Breast epithelium (tissue), 4 donors: Measurements from ENCODE around the gene PNPLA7. TPM values are rescaled to one million over a fixed set of nuclear protein-coding genes. Genes with fewer than 3 reads are reported as not detected.

Experiments used
- DNase-seq, 2 donors: peaks; one replicate each; pipeline ENCODE4 v3.0.0-alpha.2; 2019; ENCODE audit warnings: low spot score in 2 of 2
- H3K27ac ChIP-seq, 2 donors: fragments of 200-600 bp; sonication (generic) in 1 of 2; one replicate each; pipeline ENCODE4 v1.5.1; 2016 to 2019; ENCODE audit warnings: mild to moderate bottlenecking in 1 of 2
- H3K27me3 ChIP-seq, 2 donors: fragments of 200-600 bp; sonication (generic) in 1 of 2; one replicate each; pipeline versions ENCODE4 v1.5.1 to v1.6.0; 2017 to 2019; ENCODE audit warnings: control low read depth in 1 of 2, mild to moderate bottlenecking in 1 of 2
- H3K36me3 ChIP-seq: fragments of 200-600 bp; one replicate; pipeline ENCODE4 v1.5.1; 2019
- H3K4me1 ChIP-seq, 2 donors: fragments of 200-600 bp; sonication (generic); one replicate each; pipeline ENCODE4 v1.5.1; 2016 to 2019; ENCODE audit warnings: control low read depth in 1 of 2
- H3K4me3 ChIP-seq, 3 donors: fragments of 200-600 bp; sonication (generic); 1 replicate in 2 of 3; 2 replicates in 1 of 3; pipeline ENCODE4 v1.5.1; 2016 to 2019; ENCODE audit warnings: mild to moderate bottlenecking in 3 of 3, moderate library complexity in 2 of 3
- H3K9me3 ChIP-seq, 2 donors: fragments of 200-600 bp; sonication (generic) in 1 of 2; one replicate each; pipeline ENCODE4 v1.5.1; 2016 to 2019; ENCODE audit warnings: control low read depth in 1 of 2
- CTCF ChIP-seq, 3 donors: fragments of 450-650 bp; IDR thresholded peaks; one replicate each; pipeline ENCODE4 v1.5.1; 2016 to 2017; ENCODE audit warnings: antibody characterized with exemption in 3 of 3, mild to moderate bottlenecking in 3 of 3, moderate library complexity in 3 of 3
- POLR2A ChIP-seq: fragments of 450-650 bp; IDR thresholded peaks from one replicate; pipeline ENCODE4 v1.6.1; 2016; ENCODE audit warnings: antibody characterized with exemption, mild to moderate bottlenecking, moderate library complexity
- POLR2AphosphoS5 ChIP-seq, 3 donors: sonication (generic); formaldehyde crosslinking; IDR thresholded peaks; one replicate each; pipeline ENCODE4 v1.6.1; 2017; ENCODE audit warnings: antibody characterized with exemption in 3 of 3
- intact Hi-C: fragments of 100-400 bp; cut with DNase I; formaldehyde crosslinking; loops from one replicate; pipeline ENCODE4 v1.15.1; 2023; ENCODE audit warnings: low total_unique reads
- total RNA-seq, 3 donors: library from RNA; depleted of rRNA; stranded (reverse); fragments of >200 nt; gene quantifications; one replicate each; pipeline ENCODE4 v1.1.0, GENCODE V29; 2016

PNPLA7 gene
- total RNA-seq, 3 donors from 2014 or later, result 17.3 to 18.7 (median 17.7) TPM

GRCh38 chr9:137433916-137434431 lies 116.2 kb downstream of the PNPLA7 start:
- Histone ChIP-seq H3K27me3 (no peaks in the 10 kb centered on the region), H3K36me3 (no peaks in the 10 kb centered on the region), H3K4me3 (no peak overlapping the region), H3K9me3 (no peaks in the 10 kb centered on the region), H3K27ac (no peak overlapping the region), H3K4me1 (peaks cover 3 to 12% of the 10 kb centered on the region in 2 donors)
- intact Hi-C loops, result loop anchor here (10.0 kb wide), 1 partner anchor 149 kb away; no protein-coding TSS in a partner anchor
- no peak for DNase-seq
- TF ChIP-seq CTCF (IDR thresholded peaks at IDR 0.05), result no peak
- TF ChIP-seq POLR2AphosphoS5 (IDR thresholded peaks at IDR 0.05), result no peak
- no peak for TF ChIP-seq POLR2A

DNA sequence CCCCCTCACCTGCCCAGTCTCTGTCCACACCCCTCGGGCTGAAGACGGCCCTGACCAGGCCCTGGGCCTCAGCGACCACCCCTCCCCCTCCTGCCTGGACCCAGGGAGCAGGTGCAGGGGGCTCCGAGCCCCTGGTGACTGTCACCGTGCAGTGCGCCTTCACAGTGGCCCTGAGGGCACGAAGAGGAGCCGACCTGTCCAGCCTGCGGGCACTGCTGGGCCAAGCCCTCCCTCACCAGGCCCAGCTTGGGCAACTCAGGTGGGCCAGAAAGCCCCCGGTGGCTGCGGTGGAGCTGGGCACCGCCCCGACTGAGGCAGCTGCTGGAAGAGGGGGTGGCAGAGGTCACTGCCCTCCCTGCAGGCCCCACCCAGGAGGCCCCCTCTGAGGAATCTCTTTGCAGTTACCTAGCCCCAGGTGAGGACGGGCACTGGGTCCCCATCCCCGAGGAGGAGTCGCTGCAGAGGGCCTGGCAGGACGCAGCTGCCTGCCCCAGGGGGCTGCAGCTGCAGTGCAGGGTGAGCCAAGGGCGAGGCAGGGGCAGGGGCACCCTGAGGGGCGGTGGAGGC lies 116.8 kb downstream of the PNPLA7 start:
- Histone ChIP-seq H3K4me1 (peaks cover 3 to 12% of the 10 kb centered on the region in 2 donors), H3K27me3 (no peaks in the 10 kb centered on the region), H3K27ac (no peak overlapping the region), H3K36me3 (no peaks in the 10 kb centered on the region), H3K4me3 (no peak overlapping the region), H3K9me3 (no peaks in the 10 kb centered on the region)
- no peak for TF ChIP-seq POLR2AphosphoS5 (IDR thresholded peaks at IDR 0.05)
- TF ChIP-seq CTCF (IDR thresholded peaks at IDR 0.05), result no peak
- no peak for TF ChIP-seq POLR2A
- no peak for DNase-seq
- intact Hi-C loops, result loop anchor here (10.0 kb wide), 1 partner anchor 149 kb away; no protein-coding TSS in a partner anchor

- H3K27me3 ChIP-seq, result no peaks in the 10 kb centered on the region
- H3K36me3 ChIP-seq, result no peaks in the 10 kb centered on the region
- H3K4me1 ChIP-seq, result peaks cover 3 to 12% of the 10 kb centered on the region in 2 donors
- H3K9me3 ChIP-seq, result no peaks in the 10 kb centered on the region
- TF ChIP-seq POLR2A (no peak), POLR2AphosphoS5 (IDR thresholded peaks at IDR 0.05) (no peak), CTCF (IDR thresholded peaks at IDR 0.05) (no peak)
- DNase-seq, result no peak
- intact Hi-C loops, result loop anchor here (10.0 kb wide), 1 partner anchor 148 kb away; no protein-coding TSS in a partner anchor
- no peak overlapping the region for H3K27ac ChIP-seq
- H3K4me3 ChIP-seq, result no peak overlapping the region
Observed at GRCh38 chr9:137432687-137433348, 117.4 kb downstream of the PNPLA7 start.

DNA sequence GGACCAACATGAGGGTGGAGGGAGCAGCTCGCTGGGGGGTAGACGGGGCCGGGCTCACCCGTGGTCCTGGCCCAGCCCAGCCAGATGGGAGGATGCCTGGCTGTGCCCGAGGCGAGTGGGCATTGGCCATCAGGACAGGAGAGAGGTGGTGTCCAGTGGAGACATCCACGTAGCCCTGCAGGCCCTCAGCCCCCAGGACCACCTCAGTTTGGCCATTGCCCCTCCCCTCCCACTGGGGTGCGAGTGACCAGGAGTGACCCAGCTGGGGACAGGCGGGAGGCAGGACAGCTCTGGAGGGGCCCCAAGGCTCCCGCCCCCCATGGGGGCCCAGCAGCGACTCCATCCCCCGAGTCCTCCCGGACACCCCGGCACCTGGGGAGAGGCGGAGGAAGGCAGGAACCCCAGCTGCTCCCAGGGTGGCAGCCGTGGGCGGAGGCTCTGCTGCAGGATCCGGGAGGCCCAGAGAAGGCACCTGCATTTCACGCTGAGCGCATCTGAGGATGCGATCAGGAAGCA lies 118.7 kb downstream of the PNPLA7 start:
- H3K27ac ChIP-seq, result no peak overlapping the region
- H3K4me1 ChIP-seq, result peaks cover 3 to 10% of the 10 kb centered on the region in 2 donors
- DNase-seq, result no peak
- no peaks in the 10 kb centered on the region for H3K36me3 ChIP-seq
- TF ChIP-seq POLR2AphosphoS5 (IDR thresholded peaks at IDR 0.05) (no peak), CTCF (IDR thresholded peaks at IDR 0.05) (no peak), POLR2A (no peak)
- intact Hi-C loops, result loop anchor here (10.0 kb wide), 1 partner anchor 147 kb away; no protein-coding TSS in a partner anchor
- no peaks in the 10 kb centered on the region for H3K9me3 ChIP-seq
- H3K4me3 ChIP-seq, result no peak overlapping the region
- H3K27me3 ChIP-seq, result no peaks in the 10 kb centered on the region
